ENCODE results near the gene APOL5. TPM values are rescaled to one million over a fixed set of nuclear protein-coding genes. Genes with fewer than 3 reads are reported as not detected.
"Not testable (repeated sequence)": the region's sequence is repeated elsewhere in the genome, so short reads cannot be mapped to it uniquely, and the experiment has no call there.

The APOL5 gene
- total RNA-seq, 4 donors from 2014 or later = 0.42 TPM; not detected in 3

DNA sequence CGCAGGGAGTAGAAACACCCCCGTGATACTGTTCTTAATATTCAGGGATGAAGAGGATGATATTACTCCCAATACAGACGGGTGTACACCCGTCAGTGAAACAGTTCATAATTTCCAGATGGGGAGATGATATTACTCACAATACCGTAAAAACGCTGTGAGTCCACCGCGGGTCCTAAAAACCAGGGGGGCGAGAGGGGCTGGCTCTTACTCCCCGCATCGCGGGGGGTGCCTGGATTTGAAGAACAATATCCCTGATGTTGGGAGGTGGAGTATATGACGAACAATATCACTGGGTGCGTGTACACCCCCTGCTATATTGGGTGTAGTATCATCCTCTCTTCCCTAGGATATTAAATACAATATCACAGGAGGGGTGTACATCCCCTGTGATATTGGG is 20.5 kb upstream of the APOL5 start:
- H3K36me3 ChIP-seq = no peaks in the 10 kb centered on the region
- H3K4me3 ChIP-seq = no peak overlapping the region
- no peak for DNase-seq (ENCODE audit: low spot score in 2 of 2)
- WGBS = 85% methylated on average over 12 of the region's 14 CpGs
- no peaks in the 10 kb centered on the region for H3K27me3 ChIP-seq
- H3K4me1 ChIP-seq = no peaks in the 10 kb centered on the region
- TF ChIP-seq POLR2A (IDR thresholded peaks at IDR 0.05) = no peak
- TF ChIP-seq, protein P1, sequence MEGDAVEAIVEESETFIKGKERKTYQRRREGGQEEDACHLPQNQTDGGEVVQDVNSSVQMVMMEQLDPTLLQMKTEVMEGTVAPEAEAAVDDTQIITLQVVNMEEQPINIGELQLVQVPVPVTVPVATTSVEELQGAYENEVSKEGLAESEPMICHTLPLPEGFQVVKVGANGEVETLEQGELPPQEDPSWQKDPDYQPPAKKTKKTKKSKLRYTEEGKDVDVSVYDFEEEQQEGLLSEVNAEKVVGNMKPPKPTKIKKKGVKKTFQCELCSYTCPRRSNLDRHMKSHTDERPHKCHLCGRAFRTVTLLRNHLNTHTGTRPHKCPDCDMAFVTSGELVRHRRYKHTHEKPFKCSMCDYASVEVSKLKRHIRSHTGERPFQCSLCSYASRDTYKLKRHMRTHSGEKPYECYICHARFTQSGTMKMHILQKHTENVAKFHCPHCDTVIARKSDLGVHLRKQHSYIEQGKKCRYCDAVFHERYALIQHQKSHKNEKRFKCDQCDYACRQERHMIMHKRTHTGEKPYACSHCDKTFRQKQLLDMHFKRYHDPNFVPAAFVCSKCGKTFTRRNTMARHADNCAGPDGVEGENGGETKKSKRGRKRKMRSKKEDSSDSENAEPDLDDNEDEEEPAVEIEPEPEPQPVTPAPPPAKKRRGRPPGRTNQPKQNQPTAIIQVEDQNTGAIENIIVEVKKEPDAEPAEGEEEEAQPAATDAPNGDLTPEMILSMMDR (IDR thresholded peaks at IDR 0.05) = no peak
- TF ChIP-seq POLR2AphosphoS5 (IDR thresholded peaks at IDR 0.05) = no peak
- TF ChIP-seq EP300 (IDR thresholded peaks at IDR 0.05) = no peak
- H3K9me3 ChIP-seq = no peaks in the 10 kb centered on the region
- no peak overlapping the region for H3K27ac ChIP-seq

DNA sequence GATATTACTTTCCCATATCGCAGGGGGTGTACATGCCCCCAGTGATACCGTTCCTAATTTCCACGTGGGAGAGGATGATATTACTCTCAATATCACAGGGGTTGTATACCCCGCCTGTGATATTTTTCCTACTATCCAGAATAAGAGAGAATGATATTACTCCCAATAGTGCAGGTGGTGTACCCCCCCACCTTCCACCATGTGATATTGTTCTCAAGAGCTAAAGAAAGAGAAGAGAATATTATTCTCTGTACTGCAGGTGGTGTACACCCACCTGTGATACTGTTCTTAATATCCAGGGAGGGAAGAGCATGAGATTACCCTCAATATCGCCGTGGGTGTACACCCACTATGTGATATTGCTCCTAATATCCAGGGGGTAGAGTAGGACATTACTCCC is 17.8 kb upstream of the APOL5 start:
- 81% methylated on average over 4 of the region's 6 CpGs for WGBS
- not testable (repeated sequence) for DNase-seq (ENCODE audit: low spot score in 2 of 2); H3K9me3 ChIP-seq; H3K4me1 ChIP-seq; H3K27ac ChIP-seq; H3K27me3 ChIP-seq; H3K36me3 ChIP-seq; H3K4me3 ChIP-seq

DNA sequence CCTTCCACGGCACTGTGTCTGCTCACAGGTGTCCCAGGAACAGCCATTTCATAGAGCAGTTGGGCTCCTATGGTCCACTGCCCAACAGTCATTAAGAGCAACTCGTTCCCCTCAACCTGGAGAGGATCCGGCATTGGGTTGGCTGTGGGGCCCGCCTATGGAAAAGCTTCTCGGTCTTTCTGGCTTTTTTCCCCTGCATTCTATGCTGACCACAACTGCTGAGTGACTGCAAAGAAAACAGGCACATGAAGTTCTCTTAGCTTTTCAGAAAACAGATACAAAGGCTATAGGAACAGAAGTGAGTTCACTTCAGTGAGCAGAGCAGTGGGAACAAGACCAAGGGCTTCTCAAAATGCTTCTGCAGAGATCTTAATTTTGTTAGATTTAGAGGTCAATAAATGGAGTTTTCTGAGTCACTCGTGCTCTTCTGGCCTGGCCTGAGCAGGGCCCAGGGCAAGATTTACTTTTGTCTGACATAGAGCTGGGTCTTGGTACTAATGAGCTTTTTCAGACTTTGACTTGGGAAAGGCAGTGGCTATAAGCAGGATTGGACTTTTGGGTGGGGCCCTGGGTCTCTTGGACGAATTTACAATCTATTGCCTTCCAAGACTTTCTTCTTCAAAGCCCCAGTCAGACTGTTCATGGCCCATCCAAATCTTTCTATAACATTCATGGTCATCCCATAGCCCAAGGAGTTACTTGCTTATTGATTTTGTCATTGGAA is 13.6 kb upstream of the APOL5 start:
- no peak overlapping the region for H3K27ac ChIP-seq
- no peaks in the 10 kb centered on the region for H3K4me1 ChIP-seq
- no peaks in the 10 kb centered on the region for H3K27me3 ChIP-seq
- DNase-seq (ENCODE audit: low spot score in 2 of 2) = no peak
- WGBS = 84% methylated on average over 7 of the region's 7 CpGs
- no peaks in the 10 kb centered on the region for H3K9me3 ChIP-seq
- H3K4me3 ChIP-seq = no peak overlapping the region
- no peak for TF ChIP-seq EP300 (IDR thresholded peaks at IDR 0.05)
- TF ChIP-seq POLR2A (IDR thresholded peaks at IDR 0.05) = no peak
- no peaks in the 10 kb centered on the region for H3K36me3 ChIP-seq

DNA sequence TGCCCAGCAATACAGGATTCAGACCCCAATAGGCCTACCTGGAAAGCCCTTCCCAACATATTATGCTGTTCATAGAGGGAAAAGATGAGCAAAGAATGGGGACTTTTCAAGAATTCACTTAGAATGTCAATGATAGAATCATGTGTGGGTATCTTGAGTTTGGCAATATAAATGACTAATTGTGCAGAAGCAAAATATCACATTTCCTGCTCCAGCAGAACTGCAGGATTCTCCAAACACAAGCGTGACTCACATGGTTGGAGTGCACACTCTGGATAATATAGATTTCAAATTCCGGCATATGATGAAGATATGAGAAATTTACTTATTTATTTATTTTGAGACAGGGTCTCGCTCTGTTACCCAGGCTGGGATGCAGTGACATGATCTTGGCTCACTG is 12.5 kb upstream of the APOL5 start:
- 97% methylated on average over 3 of the region's 3 CpGs for WGBS
- Histone ChIP-seq H3K4me1 (no peaks in the 10 kb centered on the region), H3K4me3 (no peak overlapping the region), H3K27me3 (no peaks in the 10 kb centered on the region), H3K9me3 (no peaks in the 10 kb centered on the region), H3K27ac (no peak overlapping the region), H3K36me3 (no peaks in the 10 kb centered on the region)
- DNase-seq (ENCODE audit: low spot score in 2 of 2) = no peak
- TF ChIP-seq, protein P1 (IDR thresholded peaks at IDR 0.05) = no peak
- TF ChIP-seq POLR2AphosphoS5 (IDR thresholded peaks at IDR 0.05) (no peak), POLR2A (IDR thresholded peaks at IDR 0.05) (no peak), EP300 (IDR thresholded peaks at IDR 0.05) (no peak)

DNA sequence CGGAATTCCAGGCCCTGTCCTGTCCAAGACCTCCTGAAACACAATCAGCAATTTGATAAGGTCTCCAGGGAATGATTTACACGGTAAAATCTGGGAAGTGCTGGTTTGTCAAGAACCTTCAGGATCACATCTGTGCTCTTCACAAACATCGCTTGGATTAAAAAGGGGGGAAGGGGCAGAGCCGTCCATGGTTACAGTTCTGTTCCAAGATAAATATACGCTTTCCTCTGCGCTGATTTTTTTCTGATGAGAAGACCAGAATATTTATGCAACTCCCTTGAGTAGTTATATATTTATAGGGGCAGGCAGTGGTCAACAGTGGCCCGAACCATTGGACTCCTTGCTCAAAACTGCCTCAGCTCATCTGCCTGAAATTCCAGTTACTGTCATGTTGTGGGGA is 9.2 kb upstream of the APOL5 start:
- H3K9me3 ChIP-seq = no peaks in the 10 kb centered on the region
- TF ChIP-seq, protein P1 (IDR thresholded peaks at IDR 0.05) = no peak
- TF ChIP-seq POLR2A (IDR thresholded peaks at IDR 0.05) = no peak
- no peak for TF ChIP-seq POLR2AphosphoS5 (IDR thresholded peaks at IDR 0.05)
- no peak for TF ChIP-seq EP300 (IDR thresholded peaks at IDR 0.05)
- H3K4me1 ChIP-seq = no peaks in the 10 kb centered on the region
- H3K27me3 ChIP-seq = no peaks in the 10 kb centered on the region
- no peak for DNase-seq (ENCODE audit: low spot score in 2 of 2)
- 62% methylated on average over 7 of the region's 7 CpGs for WGBS
- H3K27ac ChIP-seq = no peak overlapping the region
- no peak overlapping the region for H3K4me3 ChIP-seq
- H3K36me3 ChIP-seq = no peaks in the 10 kb centered on the region

DNA sequence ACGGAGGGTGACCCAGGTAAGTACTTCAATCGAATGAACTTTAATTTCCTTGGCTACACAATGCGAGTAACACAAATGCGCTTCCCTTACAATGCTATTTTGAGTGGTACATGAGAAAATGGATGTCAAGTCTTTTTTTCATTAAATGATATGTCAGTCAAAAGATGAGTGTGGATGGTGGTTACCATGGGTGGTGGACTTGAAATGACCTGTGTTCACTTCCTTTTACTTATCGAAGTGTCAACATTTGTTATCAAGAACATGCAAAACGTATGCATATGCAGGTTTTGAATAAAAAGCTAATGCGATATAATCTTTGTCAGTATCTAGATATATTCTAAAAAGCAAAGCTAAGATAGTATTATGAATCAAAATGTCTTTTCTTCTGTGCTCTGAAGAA is 8.8 kb upstream of the APOL5 start:
- H3K4me3 ChIP-seq = no peak overlapping the region
- no peak overlapping the region for H3K27ac ChIP-seq
- no peaks in the 10 kb centered on the region for H3K36me3 ChIP-seq
- TF ChIP-seq POLR2AphosphoS5 (IDR thresholded peaks at IDR 0.05) (no peak), POLR2A (IDR thresholded peaks at IDR 0.05) (no peak), EP300 (IDR thresholded peaks at IDR 0.05) (no peak)
- TF ChIP-seq, protein P1 (IDR thresholded peaks at IDR 0.05) = no peak
- H3K4me1 ChIP-seq = no peaks in the 10 kb centered on the region
- no peaks in the 10 kb centered on the region for H3K27me3 ChIP-seq
- no peak for DNase-seq (ENCODE audit: low spot score in 2 of 2)
- 81% methylated on average over 7 of the region's 7 CpGs for WGBS
- no peaks in the 10 kb centered on the region for H3K9me3 ChIP-seq

Data from suprapubic skin (tissue), 4 donors.